Kidney epithelial cell (primary cell): ENCODE measurements around the gene ALPL. TPM values are rescaled to one million over a fixed set of nuclear protein-coding genes. Genes with fewer than 3 reads are reported as not detected.
A peak's percentile ranks its signal among the peaks of the same experiment; 100 is the strongest.

ENCODE experiments used
- DNase-seq: peaks from one replicate; pipeline ENCODE4 v3.0.0-alpha.2; 2010; ENCODE audit warnings: low read depth
- H3K27me3 ChIP-seq: 2 replicates; pipeline ENCODE4 v1.6.0; 2011; ENCODE audit warnings: low read length; ENCODE audit not compliant: control insufficient read depth, insufficient read depth
- H3K36me3 ChIP-seq: 2 replicates; pipeline ENCODE4 v1.5.1; 2011; ENCODE audit warnings: low read length; ENCODE audit not compliant: control insufficient read depth, insufficient read depth
- H3K4me3 ChIP-seq: 2 replicates; pipeline ENCODE4 v1.5.1; 2011; ENCODE audit warnings: low read depth, mild to moderate bottlenecking, control low read depth, low read length
- CTCF ChIP-seq: IDR thresholded peaks from 2 replicates; pipeline ENCODE4 v1.5.1; 2011; ENCODE audit warnings: mild to moderate bottlenecking, moderate library complexity, low read length, control low read depth, inconsistent platforms; ENCODE audit not compliant: insufficient read depth, poor library complexity, severe bottlenecking
- total RNA-seq: library from RNA; depleted of rRNA; stranded (reverse); fragments of >200 nt; gene quantifications from 2 replicates; pipeline ENCODE4 v1.2.3, GENCODE V29; 2015

The ALPL gene
- total RNA-seq, 1 donor from 2014 or later = 5.1 TPM

GRCh38 chr1:21510885-21511578, 1.8 kb downstream of the ALPL start:
- peak; percentile 11 for TF ChIP-seq CTCF
- no peak overlapping the region for H3K4me3 ChIP-seq
- no peak for DNase-seq
- H3K27me3 ChIP-seq = peaks cover 22% of the 10 kb centered on the region
- H3K36me3 ChIP-seq = no peaks in the 10 kb centered on the region

- Histone ChIP-seq H3K36me3 (no peaks in the 10 kb centered on the region), H3K4me3 (no peak overlapping the region), H3K27me3 (peaks cover 22% of the 10 kb centered on the region)
- no peak for TF ChIP-seq CTCF
- DNase-seq = peak; percentile 85
These were observed 2.6 kb downstream of the ALPL start for GRCh38 chr1:21511579-21512522.

GRCh38 chr1:21514245-21514644, 5.0 kb downstream of the ALPL start:
- Histone ChIP-seq H3K27me3 (peaks cover 11% of the 10 kb centered on the region), H3K36me3 (no peaks in the 10 kb centered on the region), H3K4me3 (no peak overlapping the region)
- TF ChIP-seq CTCF = no peak
- no peak for DNase-seq

- DNase-seq = no peak
- Histone ChIP-seq H3K4me3 (no peak overlapping the region), H3K36me3 (no peaks in the 10 kb centered on the region), H3K27me3 (no peaks in the 10 kb centered on the region)
- no peak for TF ChIP-seq CTCF
These were observed 8.0 kb downstream of the ALPL start for GRCh38 chr1:21517161-21517589.

GRCh38 chr1:21517660-21518480, 8.6 kb downstream of the ALPL start:
- no peak overlapping the region for H3K4me3 ChIP-seq
- H3K27me3 ChIP-seq = no peaks in the 10 kb centered on the region
- DNase-seq = no peak
- no peak for TF ChIP-seq CTCF
- no peaks in the 10 kb centered on the region for H3K36me3 ChIP-seq
